HG02610 (cell line): ENCODE measurements around the gene CCNQ.

ENCODE experiments used
- ATAC-seq: cut with Tn5 transposase; IDR thresholded peaks from one replicate; pipeline ENCODE4 v1.9.1; 2021; ENCODE audit warnings: mild to moderate bottlenecking, moderate library complexity; ENCODE audit not compliant: unreplicated experiment

CCNQ gene

DNA sequence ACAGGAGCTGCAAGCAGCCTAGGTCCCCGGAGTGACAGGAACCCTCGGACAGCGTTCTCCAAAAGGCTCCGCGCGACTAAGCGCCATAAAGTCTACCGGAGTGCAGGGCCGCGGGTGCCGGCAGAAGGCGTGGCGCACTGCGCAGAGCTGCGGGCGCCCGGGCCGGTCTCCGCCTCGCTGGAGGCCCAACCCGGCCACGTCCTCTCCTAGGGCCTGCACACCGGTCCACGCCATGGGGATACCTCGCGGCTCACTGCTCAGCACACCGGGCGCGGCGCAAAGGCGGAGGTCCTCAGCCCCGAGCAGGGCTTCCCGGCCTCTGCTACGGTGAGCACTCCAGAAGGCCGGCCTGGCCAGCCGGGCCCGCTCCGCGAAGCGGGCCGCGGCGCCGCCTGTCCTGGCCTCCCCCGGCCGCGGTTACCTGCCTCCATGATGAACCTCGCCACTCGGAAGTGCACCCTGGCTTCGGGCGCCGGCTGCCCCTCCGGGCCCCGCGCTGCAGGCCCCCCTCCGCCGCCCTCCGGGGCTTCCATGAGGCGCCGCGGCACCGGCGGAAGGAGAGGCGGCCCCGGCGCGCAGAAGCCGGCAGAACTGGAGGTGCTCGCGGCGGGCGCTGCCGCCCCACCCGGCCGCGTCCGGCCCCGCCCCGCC is at the start of gene CCNQ:
Gene CCNQ (minus strand): TSS at position 599 of the 651 bp plus-strand sequence. CDS start 66 bp downstream, at position 533.
- ATAC-seq: peak; percentile 52

DNA sequence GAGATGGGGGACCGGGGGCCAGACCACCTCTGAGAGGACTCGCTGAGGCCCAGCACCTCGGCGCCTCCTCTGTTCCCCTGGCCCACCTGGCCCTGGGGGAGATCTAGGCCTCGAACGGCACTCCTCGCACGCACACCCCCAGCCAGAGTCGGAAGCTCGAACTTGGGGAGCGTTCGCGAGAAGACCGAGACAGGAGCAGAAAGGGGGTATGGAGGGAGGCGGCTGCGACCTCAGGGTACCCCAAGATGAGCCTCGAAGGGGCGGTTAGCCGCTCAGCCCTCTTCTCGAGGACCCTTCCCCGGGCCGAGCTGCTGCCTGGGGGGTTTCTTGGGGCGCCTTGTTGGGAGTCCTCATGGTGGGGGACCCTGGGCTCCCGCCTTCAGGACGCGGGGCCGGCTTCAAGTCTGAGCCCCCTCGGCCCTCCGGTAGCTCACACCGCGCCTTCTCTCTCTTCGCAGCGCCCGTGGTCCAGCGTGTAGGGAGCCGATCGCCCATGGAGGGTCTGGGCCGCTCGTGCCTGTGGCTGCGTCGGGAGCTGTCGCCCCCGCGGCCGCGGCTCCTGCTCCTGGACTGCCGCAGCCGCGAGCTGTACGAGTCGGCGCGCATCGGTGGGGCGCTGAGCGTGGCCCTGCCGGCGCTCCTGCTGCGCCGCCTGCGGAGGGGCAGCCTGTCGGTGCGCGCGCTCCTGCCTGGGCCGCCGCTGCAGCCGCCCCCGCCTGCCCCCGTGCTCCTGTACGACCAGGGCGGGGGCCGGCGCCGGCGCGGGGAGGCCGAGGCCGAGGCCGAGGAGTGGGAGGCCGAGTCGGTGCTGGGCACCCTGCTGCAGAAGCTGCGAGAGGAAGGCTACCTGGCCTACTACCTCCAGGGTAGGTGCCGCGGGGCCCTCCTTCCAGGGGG is 48.8 kb upstream of the CCNQ start:
- ATAC-seq: no peak

DNA sequence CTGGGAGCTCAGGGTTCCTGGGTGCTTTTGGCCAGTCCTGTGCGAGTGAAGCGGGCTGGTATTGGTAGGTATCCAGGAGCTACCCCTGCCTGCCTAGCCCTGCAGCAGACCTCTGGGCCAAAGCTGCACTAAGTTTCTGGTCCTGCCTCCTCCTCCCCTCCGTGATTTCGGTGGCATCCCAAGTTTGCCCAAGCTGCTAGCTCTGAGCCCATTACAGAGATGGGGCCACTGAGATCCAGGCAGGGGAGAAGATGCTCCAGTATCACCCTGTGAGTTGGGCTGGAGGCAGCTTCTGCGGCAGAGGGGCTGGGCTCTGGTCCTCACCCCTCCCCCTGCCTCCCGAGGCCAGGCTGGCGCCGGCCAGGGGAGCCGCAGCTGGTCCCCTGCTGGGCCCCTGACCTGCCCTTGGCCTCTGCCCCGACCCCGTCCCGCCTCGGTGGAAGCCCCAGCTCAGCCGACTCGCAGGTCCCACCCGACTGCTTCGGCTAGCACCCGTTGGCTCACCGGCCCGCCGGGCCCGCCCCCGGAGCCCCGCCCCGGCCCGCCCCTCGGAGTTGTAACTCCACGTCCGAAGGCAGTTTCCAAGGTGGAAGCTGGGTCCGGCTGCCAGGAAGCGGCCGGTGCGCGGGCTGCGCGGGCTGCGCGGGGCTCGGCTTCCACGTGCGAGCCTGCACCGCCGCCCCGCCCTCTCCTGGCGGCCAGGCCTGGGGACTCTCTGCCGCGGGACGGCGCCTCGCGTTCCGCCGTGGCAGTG is 47.9 kb upstream of the CCNQ start, which contains the start of gene DUSP9:
Gene DUSP9 (plus strand): TSS at position 584 of the 754 bp plus-strand sequence. CDS start 751 bp downstream, outside the sequence.
- no peak for ATAC-seq

DNA sequence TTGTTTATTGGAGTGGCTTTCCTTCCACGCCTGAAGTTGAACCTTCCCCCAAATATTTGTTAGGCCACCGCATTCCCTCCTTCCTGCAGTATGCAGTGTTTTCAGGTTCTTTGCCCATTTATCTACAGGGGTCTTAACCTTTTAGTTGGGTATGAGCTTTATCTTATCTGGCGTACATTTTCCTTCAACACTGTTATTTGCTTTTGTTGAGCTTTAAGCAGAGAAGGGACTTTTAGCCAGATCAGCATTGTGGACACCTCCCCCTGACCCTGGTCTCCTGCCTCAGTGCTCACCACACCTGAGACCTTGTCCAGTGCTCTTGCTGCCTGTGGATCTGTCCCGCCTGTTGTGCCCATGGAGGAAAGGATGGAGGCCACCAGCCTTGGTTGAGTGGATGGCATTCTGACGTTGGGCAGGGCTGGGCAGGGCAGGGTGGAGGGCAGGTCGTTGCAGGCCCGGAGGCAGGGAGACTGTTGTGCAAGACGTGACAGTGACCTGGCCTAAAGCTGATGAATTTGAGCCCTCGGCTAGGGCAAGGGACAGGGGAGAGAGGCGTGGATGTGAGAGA is 47.1 kb upstream of the CCNQ start:
- ATAC-seq: no peak

DNA sequence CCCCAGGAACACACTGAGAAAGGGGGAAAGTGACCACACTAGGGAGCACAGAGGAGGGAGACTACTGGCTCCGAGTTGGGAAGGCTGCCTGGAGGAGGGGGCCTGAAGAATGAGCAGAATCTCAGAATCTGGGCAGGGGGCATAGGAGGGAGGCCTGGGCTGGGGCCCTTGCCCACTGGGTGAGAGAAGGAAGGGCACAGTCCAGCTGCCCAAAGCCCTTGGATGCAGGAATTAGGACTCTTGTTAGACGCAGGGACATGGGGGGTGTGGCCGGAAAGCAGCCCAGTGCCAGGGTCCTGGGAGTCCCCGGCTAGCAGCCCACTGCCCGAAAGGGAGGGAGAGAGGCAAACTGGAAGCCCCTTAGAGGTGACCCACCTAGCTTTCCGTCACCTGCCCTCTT is 46.2 kb upstream of the CCNQ start:
- no peak for ATAC-seq

DNA sequence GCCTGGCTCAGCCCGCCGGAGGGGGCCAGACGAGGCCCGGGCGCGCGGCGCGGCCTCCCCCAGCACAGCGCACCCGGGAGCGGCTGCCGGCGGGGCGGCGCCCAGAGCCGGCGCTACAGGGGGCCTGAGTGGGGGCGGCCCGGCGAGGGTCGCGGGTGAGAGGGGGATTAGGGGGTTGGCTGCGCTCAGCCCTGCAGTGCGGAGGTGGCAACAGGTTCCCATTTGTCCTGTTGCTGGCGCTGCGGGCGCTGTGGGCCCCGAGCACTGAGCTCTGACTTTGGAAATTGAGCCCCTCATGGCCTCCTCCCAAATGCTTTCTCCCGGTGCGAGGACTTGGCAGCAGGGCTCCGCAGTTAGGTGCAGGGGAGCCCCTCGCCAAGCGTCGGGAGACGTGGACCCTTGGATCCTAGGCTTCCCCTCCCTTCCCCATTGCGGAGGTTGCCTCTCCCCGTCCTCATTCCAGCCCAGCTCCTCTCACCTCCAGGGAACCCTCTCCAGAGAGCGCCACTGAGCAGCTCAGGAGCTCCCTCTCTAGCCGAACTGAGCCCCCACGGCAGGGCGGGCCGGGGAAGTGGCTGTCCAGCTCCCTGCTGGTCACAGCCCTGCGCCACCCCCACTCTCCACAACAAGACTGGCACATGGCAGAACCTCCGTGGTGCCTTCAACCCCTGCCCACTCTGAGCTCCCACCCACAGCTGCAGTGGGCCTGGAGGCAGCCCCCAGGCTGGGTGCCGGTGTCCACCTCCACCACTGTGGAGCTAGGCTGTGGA is 45.6 kb upstream of the CCNQ start:
- no peak for ATAC-seq

DNA sequence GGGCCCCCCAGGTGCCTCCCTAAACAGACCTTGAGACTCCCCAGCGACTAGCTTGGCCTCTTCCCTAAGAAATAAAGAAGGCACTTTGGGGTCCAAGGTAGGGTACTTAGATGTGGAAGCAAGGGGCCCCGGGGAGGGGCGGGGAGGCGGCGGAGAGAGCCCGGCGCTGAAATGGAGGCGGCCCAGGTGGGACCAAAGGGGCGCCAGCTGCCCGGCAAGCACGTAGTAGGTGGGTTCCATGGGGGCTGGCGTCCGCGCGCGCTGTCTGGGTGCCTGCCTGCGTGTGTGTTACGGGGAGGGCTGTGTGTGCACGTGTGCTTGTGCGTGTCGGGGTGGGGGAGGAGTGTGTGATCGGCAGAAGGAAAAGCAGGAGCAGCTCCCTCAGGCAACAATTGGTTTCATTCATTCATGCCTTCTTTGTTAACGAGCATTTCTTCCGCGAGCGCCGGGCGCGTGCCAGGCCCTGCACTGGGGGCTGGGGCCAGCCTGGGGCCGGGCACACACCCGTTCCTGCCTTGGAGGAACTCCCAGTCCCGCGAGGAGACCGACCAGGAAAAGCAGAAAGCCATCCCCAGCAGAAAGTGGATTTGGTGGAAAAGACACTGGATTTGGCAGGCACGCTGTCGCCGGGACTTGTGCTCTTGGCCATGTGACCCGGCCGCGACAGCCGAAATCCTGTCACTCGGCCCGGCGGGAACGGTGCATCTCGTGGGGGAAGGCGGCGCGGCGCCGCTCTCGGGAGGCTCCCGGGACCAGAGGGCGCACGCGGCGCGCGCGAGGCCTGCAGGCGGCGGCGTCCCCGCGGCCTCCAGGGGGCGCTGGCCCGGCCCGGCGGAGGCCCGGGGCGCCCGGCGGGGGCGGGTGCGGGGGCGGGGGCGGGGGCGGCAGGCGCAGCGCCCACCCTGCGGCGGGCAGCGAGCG is 44.8 kb upstream of the CCNQ start:
- no peak for ATAC-seq

DNA sequence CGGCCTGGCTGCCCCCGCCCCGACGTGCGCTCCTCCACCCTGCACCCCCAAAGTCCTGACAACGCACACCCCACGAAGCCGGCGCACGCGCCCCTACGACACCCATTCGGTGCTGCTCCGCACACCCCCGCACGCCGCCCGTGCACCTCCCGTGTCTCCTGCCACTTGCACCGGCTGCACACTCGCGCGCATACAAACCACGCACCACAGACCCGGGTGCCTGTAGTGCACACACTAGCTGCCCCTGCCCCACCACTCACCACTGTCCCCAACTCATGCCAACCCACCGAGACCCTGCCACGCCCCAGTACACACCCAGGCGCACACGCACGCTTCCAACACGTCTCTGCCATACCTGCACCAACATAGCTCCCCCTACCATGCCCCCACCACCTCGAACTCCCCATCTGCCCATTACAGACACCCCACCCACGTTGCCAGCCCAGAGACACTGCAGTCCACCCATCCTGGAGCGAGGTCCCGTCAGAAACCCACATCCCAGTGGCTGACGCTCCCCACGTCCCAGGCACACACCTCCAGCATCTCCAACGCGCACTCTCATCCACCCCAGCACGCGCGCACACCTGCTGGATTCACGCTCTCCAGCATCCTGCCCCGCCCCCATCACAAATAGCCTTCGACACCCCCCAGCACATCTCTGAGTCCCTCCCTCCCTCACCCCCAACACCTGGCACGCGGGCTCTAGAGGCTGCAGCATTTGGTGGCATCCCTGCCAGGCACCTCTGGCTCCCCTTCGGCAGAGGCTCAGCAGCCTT is 43.9 kb upstream of the CCNQ start:
- ATAC-seq: no peak

DNA sequence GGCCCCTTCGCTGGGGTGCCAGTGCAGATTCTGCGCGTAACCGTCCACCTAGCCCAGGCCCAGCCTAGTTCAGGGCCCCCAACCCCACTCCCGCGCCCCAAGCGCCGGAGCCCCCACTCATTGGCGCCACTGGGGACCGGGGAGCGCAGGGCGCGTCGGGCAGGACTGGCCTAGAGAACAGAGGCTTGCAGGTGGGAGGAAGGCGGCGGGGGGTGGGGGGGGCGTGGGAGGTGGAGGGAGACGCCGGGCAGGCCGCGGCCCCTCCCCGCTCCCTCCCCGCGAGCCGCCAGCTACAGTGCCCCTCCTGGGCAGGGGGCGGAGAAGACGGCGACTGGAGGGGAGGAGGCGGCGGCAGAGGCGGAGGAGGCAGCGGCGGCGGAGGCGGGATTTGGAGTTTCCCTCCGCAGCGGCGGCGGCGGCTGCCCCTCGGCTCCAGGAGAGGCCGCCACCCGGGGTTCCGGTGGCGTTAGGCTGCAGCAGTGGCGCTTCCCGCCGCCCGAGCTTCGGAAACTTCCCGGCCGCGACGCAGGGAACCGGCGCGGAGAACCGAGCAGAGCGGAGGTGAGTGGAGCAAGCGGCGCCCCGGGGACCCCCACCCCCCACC is 43.2 kb upstream of the CCNQ start:
- no peak for ATAC-seq

DNA sequence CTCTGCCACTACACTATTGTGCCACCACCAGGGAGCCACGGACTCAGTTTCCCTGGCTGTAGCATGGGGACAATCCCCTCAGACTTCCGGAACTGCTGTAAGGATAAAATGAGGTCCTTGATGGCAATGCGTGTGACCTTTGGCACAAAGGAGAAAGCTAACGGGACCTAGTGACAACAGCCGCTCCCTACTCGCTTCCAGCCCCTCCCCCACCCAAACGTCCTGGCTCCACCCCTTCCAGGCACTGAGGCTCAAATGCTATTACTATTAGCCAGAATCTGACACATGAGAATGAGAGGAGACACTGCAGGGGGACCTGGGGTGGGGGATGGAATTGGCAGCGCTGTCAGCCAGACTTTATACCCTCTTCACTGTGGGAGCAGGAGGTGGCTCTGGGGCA is 42.7 kb upstream of the CCNQ start:
- no peak for ATAC-seq

DNA sequence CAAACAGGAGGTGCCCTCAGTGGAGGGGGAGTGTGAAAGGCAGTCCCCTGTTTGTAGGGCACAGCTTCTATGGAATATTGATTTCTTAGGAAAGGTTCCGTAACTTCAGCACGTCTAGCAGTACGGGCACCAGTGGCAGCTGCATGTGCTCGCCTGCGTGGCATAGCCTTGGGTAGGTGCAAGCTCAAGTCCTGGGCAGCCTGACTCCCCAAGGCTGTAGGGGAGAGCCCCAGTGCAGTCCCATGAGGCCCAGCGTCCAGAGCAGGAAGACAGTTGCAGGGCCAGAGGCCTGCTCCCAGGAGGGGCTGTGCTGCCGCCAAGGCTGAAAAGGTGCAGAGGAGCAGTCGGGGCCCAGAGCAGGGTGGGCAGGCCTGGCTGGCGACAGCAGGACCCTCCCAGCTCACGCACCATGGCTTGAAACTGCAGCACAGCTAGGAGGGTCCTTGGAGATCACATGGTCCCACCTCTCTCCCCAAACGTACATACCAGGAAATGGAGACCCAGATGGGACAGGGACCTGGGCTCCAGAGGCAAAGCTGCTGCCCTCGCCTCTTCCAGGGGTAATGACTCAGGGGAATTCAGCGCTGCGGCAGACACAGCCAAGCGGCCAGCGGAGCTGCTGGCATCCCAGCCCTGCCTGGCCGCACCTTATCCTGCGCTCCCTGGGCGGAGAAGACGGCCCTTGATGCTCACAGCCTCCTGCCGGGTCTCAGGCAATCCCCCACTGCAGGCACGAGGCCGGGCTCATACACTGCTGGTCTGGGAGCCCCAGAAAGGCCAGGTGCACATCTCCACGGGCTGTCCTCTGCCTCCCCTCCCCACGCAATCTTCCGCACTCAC is 42.0 kb upstream of the CCNQ start:
- ATAC-seq: no peak

DNA sequence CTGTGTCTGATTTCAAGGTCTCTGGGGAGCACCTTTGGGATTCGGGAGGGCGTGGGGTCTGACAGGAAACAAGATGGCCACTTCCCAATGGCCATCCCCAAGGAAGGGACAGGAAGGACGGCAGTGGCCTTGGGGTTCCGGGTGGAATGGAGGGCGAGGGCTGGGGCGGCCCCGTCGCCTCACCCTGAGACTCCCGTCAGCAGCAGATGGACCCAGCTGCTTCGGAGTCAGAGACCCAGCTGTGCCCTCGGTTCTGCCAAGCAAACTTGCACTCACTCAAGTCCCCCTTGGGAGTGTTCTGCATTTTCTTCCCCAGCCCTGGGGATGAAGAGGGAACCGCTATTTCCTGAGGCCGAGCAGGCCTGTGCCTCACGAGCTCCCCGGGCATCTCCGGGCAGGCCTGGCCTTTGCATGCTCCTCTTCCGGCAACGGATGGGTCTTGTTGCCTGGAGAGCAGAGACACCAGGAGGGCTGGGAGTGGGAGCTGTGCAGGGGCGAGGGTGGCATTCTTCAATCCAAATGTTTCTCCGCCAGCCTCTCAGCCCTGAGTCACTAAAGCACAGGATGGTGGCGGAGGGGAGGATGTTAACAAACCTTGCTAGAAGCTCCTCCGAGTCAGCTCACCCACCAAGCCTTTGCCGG is 41.2 kb upstream of the CCNQ start:
- ATAC-seq: no peak

DNA sequence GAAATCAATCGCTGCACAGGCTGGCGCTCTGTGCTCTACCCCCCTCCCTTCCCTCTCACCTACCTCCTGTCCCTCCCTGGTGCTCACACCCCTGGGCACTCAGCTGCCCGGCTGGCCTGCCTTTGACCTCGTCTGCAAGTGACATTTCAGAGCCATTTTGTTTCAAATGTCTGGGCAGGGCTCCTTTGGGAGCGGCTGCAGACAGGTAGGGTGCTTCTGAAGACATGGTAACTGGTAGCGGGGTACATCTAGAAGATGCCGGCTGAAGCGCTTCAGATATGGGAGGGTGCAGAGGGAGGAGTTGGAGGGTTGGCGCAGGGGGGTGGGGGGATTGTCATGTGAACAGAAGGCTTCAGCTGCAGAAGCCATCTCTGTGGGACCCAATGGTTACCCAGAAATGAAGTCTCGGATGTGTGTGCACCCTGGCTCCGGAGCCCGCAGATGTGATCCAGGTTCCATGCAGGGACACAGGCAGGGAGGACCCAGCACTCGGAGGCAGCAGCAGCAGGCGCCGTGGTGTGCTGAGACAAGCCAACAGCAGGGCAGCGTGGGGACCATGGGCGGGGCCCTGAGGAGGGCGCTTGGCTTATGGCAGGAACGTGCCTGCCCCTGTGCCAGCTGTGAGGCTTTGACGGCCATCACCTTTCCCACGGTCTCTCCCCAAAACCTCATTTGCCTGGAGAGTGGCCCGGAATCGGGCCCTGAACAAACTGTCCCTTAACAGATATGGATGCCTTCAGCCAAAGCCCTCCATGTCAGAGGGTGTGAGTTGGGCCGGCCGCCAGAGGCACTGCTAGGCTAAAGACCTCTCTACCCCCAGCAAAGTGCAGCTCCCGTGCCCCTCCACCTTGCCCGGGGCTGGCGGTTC is 40.5 kb upstream of the CCNQ start:
- no peak for ATAC-seq

DNA sequence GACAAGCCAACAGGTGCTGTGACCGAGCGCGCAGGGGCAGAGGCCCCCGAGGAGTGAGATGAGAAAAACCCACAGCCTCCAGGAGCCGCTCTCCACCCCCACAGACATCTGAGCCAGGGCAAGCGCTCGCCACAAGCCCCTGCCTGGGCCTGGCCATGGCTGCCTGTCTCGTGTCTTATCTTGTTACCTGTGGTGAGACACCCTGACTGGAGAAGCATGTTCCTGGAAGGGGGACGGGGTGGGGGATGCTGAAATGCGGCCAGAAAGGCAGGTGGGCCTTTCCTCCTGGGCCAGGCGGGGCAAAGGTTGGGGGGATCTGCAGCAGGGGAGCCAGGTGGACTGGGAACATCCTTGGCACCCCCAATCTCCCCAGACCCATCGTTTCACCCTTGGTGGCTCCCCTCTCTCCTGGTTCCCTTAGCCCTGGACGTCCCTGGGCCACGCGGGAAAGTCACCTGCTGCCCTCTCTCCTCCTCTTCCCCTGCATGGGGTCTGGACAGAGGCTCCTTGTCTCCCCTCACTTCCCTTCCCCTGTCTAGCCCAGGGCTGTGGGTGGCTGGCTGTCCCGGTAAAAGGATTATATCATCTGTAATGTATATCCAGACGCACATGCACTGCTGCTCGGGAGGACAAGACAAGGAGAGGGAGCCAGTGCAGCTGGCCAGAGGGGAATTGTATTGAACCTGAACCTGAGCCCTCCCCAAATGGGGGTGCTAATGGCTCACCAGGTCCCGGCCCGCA is 39.7 kb upstream of the CCNQ start:
- ATAC-seq: no peak

DNA sequence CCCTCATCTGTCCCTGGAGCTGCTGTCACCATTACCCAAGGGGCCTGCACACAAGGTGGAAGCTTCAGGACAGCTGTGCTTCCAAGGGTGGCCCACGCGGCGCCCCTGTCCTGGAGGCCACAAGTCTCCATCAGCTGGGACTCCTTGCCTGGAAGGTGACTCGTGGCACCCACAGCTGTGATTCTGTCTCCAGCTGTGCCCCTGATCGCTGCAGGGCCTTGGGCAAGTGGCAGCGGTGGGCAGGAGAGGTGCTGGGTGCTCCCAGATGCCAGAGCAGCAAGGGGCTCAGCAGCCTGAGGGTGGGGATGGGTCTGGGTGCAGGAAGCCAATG is 39.1 kb upstream of the CCNQ start:
- ATAC-seq: no peak
